ENCODE data around the gene CORO1C. TPM values are rescaled to one million over a fixed set of nuclear protein-coding genes. Genes with fewer than 3 reads are reported as not detected.

CORO1C gene
- total RNA-seq, 1 experiment from 2014 or later: 195 TPM

DNA sequence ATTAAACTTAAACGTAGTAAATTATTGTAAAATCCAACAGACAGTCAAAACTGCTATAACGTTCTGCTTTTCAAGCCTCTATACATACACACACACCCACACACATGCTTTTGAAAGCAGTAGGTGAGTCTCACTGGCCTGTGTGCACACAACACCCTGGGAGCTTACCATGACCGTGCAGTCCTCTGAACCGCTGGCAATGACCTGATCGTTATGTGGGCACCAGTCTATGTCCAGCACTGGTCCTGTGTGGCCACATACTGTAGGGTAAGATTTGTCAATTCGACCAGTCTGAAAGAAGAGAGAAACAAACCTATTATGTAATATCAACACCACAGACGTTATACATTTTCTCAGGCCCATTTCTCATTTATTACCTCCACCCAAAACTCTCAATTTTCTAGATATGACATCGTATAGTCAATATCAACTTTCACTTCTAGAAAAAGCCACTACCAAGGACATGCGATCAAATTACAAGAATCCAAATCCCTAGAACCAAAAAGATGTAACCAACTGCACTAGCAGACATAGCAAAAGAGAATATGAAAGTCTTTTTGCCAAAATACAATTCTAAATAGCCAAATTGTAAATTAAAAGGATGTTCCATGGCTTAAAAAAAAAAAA is 53.1 kb downstream of the CORO1C start:
- ChIA-PET POLR2A (no interaction called here), CTCF (no interaction called here)
- no TSS peak for BruUV-seq (replicated peaks)

DNA sequence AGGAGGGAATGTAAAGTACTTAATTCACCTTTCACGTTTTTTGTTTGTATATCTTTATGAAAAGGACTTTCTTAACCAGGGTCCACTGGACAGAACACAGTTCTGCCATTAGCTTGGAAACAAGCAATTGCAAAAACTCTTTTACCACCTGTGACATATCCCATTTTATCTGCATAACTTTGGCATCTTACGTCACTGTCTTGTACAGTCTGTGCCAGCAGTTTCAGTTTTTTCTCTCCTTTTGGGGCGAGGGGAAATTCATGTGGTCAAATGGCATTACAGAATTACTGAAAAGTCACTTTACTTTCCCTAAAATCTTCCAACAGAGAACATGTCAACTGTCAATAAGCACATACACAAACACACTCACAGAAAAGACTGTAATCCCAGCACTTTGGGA is 53.9 kb downstream of the CORO1C start:
- no peak for DNase-seq
- POLR2A ChIA-PET: no interaction called here
- no peak overlapping the region for H3K27ac Mint-ChIP-seq (ENCODE audit: unreplicated experiment)
- TF ChIP-seq, protein P1, sequence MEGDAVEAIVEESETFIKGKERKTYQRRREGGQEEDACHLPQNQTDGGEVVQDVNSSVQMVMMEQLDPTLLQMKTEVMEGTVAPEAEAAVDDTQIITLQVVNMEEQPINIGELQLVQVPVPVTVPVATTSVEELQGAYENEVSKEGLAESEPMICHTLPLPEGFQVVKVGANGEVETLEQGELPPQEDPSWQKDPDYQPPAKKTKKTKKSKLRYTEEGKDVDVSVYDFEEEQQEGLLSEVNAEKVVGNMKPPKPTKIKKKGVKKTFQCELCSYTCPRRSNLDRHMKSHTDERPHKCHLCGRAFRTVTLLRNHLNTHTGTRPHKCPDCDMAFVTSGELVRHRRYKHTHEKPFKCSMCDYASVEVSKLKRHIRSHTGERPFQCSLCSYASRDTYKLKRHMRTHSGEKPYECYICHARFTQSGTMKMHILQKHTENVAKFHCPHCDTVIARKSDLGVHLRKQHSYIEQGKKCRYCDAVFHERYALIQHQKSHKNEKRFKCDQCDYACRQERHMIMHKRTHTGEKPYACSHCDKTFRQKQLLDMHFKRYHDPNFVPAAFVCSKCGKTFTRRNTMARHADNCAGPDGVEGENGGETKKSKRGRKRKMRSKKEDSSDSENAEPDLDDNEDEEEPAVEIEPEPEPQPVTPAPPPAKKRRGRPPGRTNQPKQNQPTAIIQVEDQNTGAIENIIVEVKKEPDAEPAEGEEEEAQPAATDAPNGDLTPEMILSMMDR (IDR thresholded peaks at IDR 0.05; ENCODE audit: insufficient read depth in 1 of 2, low read depth in 1 of 2, low read length in 1 of 2, severe bottlenecking in 1 of 2, unreplicated experiment in 1 of 2): no peak
- Histone ChIP-seq H3K4me1 (peaks cover 6% of the 10 kb centered on the region; the same call in 1 of the 2 replicates), H3K27me3 (replicated peaks; ENCODE audit: control insufficient read depth, insufficient read depth, low read length) (no peaks in the 10 kb centered on the region), H3K36me3 (ENCODE audit: control insufficient read depth, insufficient read depth, low read length) (no peaks in the 10 kb centered on the region; the same call in 1 of the 2 replicates), H3K4me3 (ENCODE audit: low read depth, low read length) (no peak overlapping the region), H3K9me3 (no peaks in the 10 kb centered on the region)
- H3K9me3 Mint-ChIP-seq (ENCODE audit: unreplicated experiment): no peaks in the 10 kb centered on the region
- H3K27me3 Mint-ChIP-seq (ENCODE audit: insufficient read depth, unreplicated experiment): no peaks in the 10 kb centered on the region
- CTCF ChIA-PET: no interaction called here
- BruUV-seq (replicated peaks): no TSS peak
- H3K36me3 Mint-ChIP-seq (ENCODE audit: insufficient read depth, unreplicated experiment): peaks cover 60% of the 10 kb centered on the region
- intact Hi-C loops (cut with micrococcal nuclease; ENCODE audit: unreplicated experiment): no loop called here
- peaks cover 24% of the 10 kb centered on the region for H3K4me1 Mint-ChIP-seq (ENCODE audit: low read depth, unreplicated experiment)
- no peak overlapping the region for H3K4me3 Mint-ChIP-seq (ENCODE audit: unreplicated experiment)

More for the DNA sequence above, 53.1 kb downstream of the CORO1C start:
- no peak for DNase-seq
- intact Hi-C loops (cut with micrococcal nuclease; ENCODE audit: unreplicated experiment): no loop called here
- Mint-ChIP-seq H3K4me3 (ENCODE audit: unreplicated experiment) (no peak overlapping the region), H3K9me3 (ENCODE audit: unreplicated experiment) (no peaks in the 10 kb centered on the region), H3K36me3 (ENCODE audit: insufficient read depth, unreplicated experiment) (peaks cover 56% of the 10 kb centered on the region), H3K27me3 (ENCODE audit: insufficient read depth, unreplicated experiment) (no peaks in the 10 kb centered on the region), H3K4me1 (ENCODE audit: low read depth, unreplicated experiment) (peaks cover 28% of the 10 kb centered on the region), H3K27ac (ENCODE audit: unreplicated experiment) (no peak overlapping the region)
- TF ChIP-seq, protein P1 (IDR thresholded peaks at IDR 0.05; ENCODE audit: insufficient read depth in 1 of 2, low read depth in 1 of 2, low read length in 1 of 2, severe bottlenecking in 1 of 2, unreplicated experiment in 1 of 2): no peak
- Histone ChIP-seq H3K4me1 (peaks cover 6% of the 10 kb centered on the region), H3K36me3 (ENCODE audit: control insufficient read depth, insufficient read depth, low read length) (no peaks in the 10 kb centered on the region; the same call in 1 of the 2 replicates), H3K27me3 (replicated peaks; ENCODE audit: control insufficient read depth, insufficient read depth, low read length) (no peaks in the 10 kb centered on the region), H3K9me3 (no peaks in the 10 kb centered on the region), H3K4me3 (ENCODE audit: low read depth, low read length) (no peak overlapping the region)

DNA sequence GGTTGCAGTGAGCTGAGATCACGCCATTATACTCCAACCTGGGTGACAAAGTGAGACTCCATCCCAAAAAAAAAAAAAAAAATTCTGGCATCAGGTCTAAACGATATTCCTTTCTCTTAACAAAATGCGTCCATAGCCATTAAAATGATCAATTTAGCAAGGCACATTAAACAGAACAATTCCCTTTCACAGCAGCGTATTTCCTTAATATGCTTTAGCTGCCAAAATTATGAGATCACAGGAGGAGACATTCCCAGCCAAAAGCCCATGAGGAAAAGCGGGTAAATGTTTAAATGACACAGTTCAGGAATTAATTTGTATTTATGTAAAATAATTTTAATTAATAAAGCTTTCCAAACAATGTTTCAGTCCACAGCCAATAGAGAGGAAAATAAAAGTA is 54.6 kb downstream of the CORO1C start:
- Mint-ChIP-seq H3K36me3 (ENCODE audit: insufficient read depth, unreplicated experiment) (peaks cover 66% of the 10 kb centered on the region), H3K4me1 (ENCODE audit: low read depth, unreplicated experiment) (peaks cover 23% of the 10 kb centered on the region), H3K27ac (ENCODE audit: unreplicated experiment) (no peak overlapping the region), H3K9me3 (ENCODE audit: unreplicated experiment) (no peaks in the 10 kb centered on the region), H3K27me3 (ENCODE audit: insufficient read depth, unreplicated experiment) (no peaks in the 10 kb centered on the region), H3K4me3 (ENCODE audit: unreplicated experiment) (no peak overlapping the region)
- ChIA-PET POLR2A (no interaction called here), CTCF (interaction anchor here (0.7 kb wide), 1 partner anchor 454 kb away, joined by 4 read pairs; no protein-coding TSS in a partner anchor)
- no peak for DNase-seq
- Histone ChIP-seq H3K27me3 (replicated peaks; ENCODE audit: control insufficient read depth, insufficient read depth, low read length) (no peaks in the 10 kb centered on the region), H3K4me1 (peaks cover 4% of the 10 kb centered on the region; the same call in 1 of the 2 replicates), H3K9me3 (no peaks in the 10 kb centered on the region), H3K36me3 (ENCODE audit: control insufficient read depth, insufficient read depth, low read length) (no peaks in the 10 kb centered on the region; the same call in 1 of the 2 replicates), H3K4me3 (ENCODE audit: low read depth, low read length) (no peak overlapping the region)
- BruUV-seq (replicated peaks): TSS peak; percentile 9
- TF ChIP-seq, protein P1 (IDR thresholded peaks at IDR 0.05; ENCODE audit: insufficient read depth in 1 of 2, low read depth in 1 of 2, low read length in 1 of 2, severe bottlenecking in 1 of 2, unreplicated experiment in 1 of 2): no peak
- intact Hi-C loops (cut with micrococcal nuclease; ENCODE audit: unreplicated experiment): no loop called here

All from Caco-2 (cell line).